HEK293 (cell line): ENCODE results near the gene PDPK1.
A peak's percentile ranks its signal among the peaks of the same experiment; 100 is the strongest.
"Not testable (repeated sequence)": the region's sequence is repeated elsewhere in the genome, so short reads cannot be mapped to it uniquely, and the experiment has no call there.

ENCODE experiments used
- CTCF ChIA-PET: fragments of 350-600 bp; formaldehyde crosslinking; extraction: SDS; loops from one replicate; lab custom pipeline; 2021; ENCODE audit warnings: antibody characterized with exemption; lab: Yijun Ruan, JAX
- POLR2A ChIA-PET: fragments of 300-600 bp; formaldehyde crosslinking; extraction: SDS; loops from one replicate; lab custom pipeline; 2020; ENCODE audit warnings: antibody characterized with exemption, inconsistent platforms; lab: Yijun Ruan, JAX
- H3K27ac ChIP-seq: fragments of 200-500 bp; sonication (Bioruptor generic); 2 replicates; pipeline ENCODE4 v1.5.1; 2014; ENCODE audit warnings: low read depth, low read length, control low read depth, inconsistent platforms; ENCODE audit errors: extremely low read depth
- H3K36me3 ChIP-seq, 2 experiments: fragments of 200-500 bp in 1 of 2; sonication (Bioruptor generic) in 1 of 2; 1 replicate in 1 of 2; 2 replicates in 1 of 2; pipeline ENCODE4 v1.5.1; 2014 to 2017; ENCODE audit warnings: inconsistent platforms in 2 of 2, low read length in 2 of 2; ENCODE audit not compliant: control insufficient read depth in 2 of 2, insufficient read depth in 1 of 2
- H3K4me1 ChIP-seq: fragments of 200-500 bp; sonication (Bioruptor generic); 2 replicates; pipeline ENCODE4 v1.5.1; 2014; ENCODE audit warnings: mild to moderate bottlenecking, low read length, inconsistent platforms; ENCODE audit not compliant: control insufficient read depth, insufficient read depth
- H3K4me3 ChIP-seq: 2 replicates; pipeline ENCODE4 v1.5.1; 2011; ENCODE audit warnings: low read depth, mild to moderate bottlenecking, control low read depth, low read length, moderate library complexity
- H3K9me3 ChIP-seq: fragments of 200-500 bp; sonication (Bioruptor generic); 2 replicates; pipeline ENCODE4 v1.5.1; 2014; ENCODE audit warnings: low read depth, low read length, inconsistent platforms; ENCODE audit not compliant: control insufficient read depth, insufficient read depth
- GLI4 ChIP-seq: fragments of 450-650 bp; formaldehyde crosslinking; IDR thresholded peaks from 2 replicates; pipeline ENCODE4 v1.5.1; 2016; ENCODE audit warnings: missing biosample characterization, missing genetic modification characterization
- GLIS1 ChIP-seq: fragments of 450-650 bp; formaldehyde crosslinking; IDR thresholded peaks from 2 replicates; pipeline ENCODE4 v1.5.1; 2016; ENCODE audit warnings: missing biosample characterization, missing genetic modification characterization
- KLF9 ChIP-seq: fragments of 450-650 bp; formaldehyde crosslinking; IDR thresholded peaks from 2 replicates; pipeline ENCODE4 v1.5.1; 2016; ENCODE audit warnings: missing biosample characterization, missing genetic modification characterization, low read depth
- TCF7L2 ChIP-seq: IDR thresholded peaks from 2 replicates; pipeline ENCODE4 v1.6.1; 2011; ENCODE audit warnings: low read depth, mild to moderate bottlenecking, inconsistent platforms, low read length, moderate library complexity, borderline replicate concordance
- YY1 ChIP-seq: fragments of 450-650 bp; formaldehyde crosslinking; IDR thresholded peaks from 2 replicates; pipeline ENCODE4 v1.5.1; 2018; ENCODE audit warnings: missing biosample characterization, missing genetic modification characterization
- ZBTB17 ChIP-seq: fragments of 450-650 bp; formaldehyde crosslinking; IDR thresholded peaks from 2 replicates; pipeline ENCODE4 v1.5.1; 2016; ENCODE audit warnings: missing biosample characterization, missing genetic modification characterization
- ZNF121 ChIP-seq: fragments of 450-650 bp; formaldehyde crosslinking; IDR thresholded peaks from 2 replicates; pipeline ENCODE4 v1.5.1; 2016; ENCODE audit warnings: missing biosample characterization, missing genetic modification characterization
- ZNF2 ChIP-seq: fragments of 450-650 bp; formaldehyde crosslinking; IDR thresholded peaks from 2 replicates; pipeline ENCODE4 v1.5.1; 2016; ENCODE audit warnings: missing biosample characterization, missing genetic modification characterization
- ZNF530 ChIP-seq: fragments of 450-650 bp; formaldehyde crosslinking; IDR thresholded peaks from 2 replicates; pipeline ENCODE4 v1.5.1; 2016; ENCODE audit warnings: low read depth, missing biosample characterization, missing genetic modification characterization
- ZNF654 ChIP-seq: fragments of 450-650 bp; formaldehyde crosslinking; IDR thresholded peaks from 2 replicates; pipeline ENCODE4 v1.5.1; 2016; ENCODE audit warnings: low read depth, missing biosample characterization, missing genetic modification characterization
- ZNF776 ChIP-seq: fragments of 450-650 bp; formaldehyde crosslinking; IDR thresholded peaks from 2 replicates; pipeline ENCODE4 v1.5.0; 2017; ENCODE audit warnings: missing biosample characterization, missing genetic modification characterization, borderline replicate concordance
- ZNF785 ChIP-seq: fragments of 450-650 bp; formaldehyde crosslinking; IDR thresholded peaks from 2 replicates; pipeline ENCODE4 v1.5.1; 2016; ENCODE audit warnings: missing biosample characterization, missing genetic modification characterization
- ZSCAN30 ChIP-seq: fragments of 450-650 bp; IDR thresholded peaks from 2 replicates; pipeline ENCODE4 v1.5.1; 2018; ENCODE audit warnings: missing biosample characterization, mild to moderate bottlenecking, missing genetic modification characterization, moderate library complexity
- TF ChIP-seq, protein P1 (sequence below): fragments of 450-650 bp; formaldehyde crosslinking; IDR thresholded peaks from 2 replicates; pipeline ENCODE4 v1.5.1; 2017; ENCODE audit warnings: missing biosample characterization, missing genetic modification characterization
- TF ChIP-seq, protein P2 (sequence below): fragments of 450-650 bp; formaldehyde crosslinking; IDR thresholded peaks from 2 replicates; pipeline ENCODE4 v1.5.1; 2016; ENCODE audit warnings: missing biosample characterization, missing genetic modification characterization
- TF ChIP-seq, protein P3 (sequence below): fragments of 450-650 bp; formaldehyde crosslinking; IDR thresholded peaks from 2 replicates; pipeline ENCODE4 v1.5.1; 2016; ENCODE audit warnings: missing biosample characterization, missing genetic modification characterization
- TF ChIP-seq, protein P4 (sequence below): fragments of 450-650 bp; formaldehyde crosslinking; IDR thresholded peaks from 2 replicates; pipeline ENCODE4 v1.5.1; 2016; ENCODE audit warnings: missing biosample characterization, missing genetic modification characterization

PDPK1 gene

DNA sequence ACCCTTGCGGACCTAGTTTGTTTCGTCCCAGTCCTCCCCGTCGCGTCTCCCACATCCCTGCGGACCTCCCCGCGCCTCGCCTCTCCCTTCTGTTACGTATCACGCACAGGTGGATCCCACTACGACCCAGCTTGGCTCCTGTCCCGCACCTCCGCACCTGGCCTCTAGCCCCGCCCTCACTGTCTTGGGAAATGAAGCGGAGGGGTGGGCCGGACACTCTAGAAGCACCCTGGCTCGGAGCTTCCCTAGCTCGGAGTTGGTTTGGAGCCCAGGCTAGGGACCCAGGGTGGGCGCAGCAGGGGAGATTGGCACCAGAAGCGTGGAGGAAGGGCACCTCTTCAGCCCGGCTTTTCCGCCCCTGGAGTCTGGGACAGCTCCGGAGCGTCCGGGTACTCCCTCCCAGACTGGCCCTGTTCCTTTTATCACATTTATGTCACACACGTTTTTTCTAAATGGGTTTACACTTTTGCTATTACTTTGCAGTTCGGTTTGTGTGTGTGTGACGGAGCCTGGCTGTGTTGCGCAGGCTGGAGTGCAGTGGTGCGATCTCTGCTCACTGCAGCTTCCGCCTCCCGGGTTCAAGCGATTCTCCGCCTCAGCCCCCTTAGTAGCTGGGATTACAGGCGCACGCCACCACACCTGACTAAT, 5.2 kb upstream of the PDPK1 start (continued):
- no peak for TF ChIP-seq TCF7L2
- TF ChIP-seq, protein P1, sequence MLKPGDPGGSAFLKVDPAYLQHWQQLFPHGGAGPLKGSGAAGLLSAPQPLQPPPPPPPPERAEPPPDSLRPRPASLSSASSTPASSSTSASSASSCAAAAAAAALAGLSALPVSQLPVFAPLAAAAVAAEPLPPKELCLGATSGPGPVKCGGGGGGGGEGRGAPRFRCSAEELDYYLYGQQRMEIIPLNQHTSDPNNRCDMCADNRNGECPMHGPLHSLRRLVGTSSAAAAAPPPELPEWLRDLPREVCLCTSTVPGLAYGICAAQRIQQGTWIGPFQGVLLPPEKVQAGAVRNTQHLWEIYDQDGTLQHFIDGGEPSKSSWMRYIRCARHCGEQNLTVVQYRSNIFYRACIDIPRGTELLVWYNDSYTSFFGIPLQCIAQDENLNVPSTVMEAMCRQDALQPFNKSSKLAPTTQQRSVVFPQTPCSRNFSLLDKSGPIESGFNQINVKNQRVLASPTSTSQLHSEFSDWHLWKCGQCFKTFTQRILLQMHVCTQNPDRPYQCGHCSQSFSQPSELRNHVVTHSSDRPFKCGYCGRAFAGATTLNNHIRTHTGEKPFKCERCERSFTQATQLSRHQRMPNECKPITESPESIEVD (tag by site-specific recombination), result no peak
- TF ChIP-seq ZNF785, result no peak
- TF ChIP-seq GLIS1 (tag by site-specific recombination), result peak; percentile 82
- peak; percentile 24; the same call in 1 of the 2 replicates for TF ChIP-seq KLF9 (tag by site-specific recombination)
- no peak for TF ChIP-seq GLI4 (tag by site-specific recombination)
- no peak for TF ChIP-seq ZNF530 (tag by site-specific recombination)
- TF ChIP-seq, protein P2, sequence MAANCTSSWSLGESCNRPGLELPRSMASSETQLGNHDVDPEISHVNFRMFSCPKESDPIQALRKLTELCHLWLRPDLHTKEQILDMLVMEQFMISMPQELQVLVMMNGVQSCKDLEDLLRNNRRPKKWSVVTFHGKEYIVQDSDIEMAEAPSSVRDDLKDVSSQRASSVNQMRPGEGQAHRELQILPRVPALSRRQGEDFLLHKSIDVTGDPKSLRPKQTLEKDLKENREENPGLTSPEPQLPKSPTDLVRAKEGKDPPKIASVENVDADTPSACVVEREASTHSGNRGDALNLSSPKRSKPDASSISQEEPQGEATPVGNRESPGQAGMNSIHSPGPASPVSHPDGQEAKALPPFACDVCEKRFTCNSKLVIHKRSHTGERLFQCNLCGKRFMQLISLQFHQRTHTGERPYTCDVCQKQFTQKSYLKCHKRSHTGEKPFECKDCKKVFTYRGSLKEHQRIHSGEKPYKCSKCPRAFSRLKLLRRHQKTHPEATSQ (tag by site-specific recombination), result no peak
- TF ChIP-seq ZNF654 (tag by site-specific recombination), result no peak
- TF ChIP-seq YY1, result no peak
- TF ChIP-seq ZSCAN30, result 0 out of 2 replicates have a peak, but pooled peaks have one; percentile 37
- no peak for TF ChIP-seq ZNF776 (tag by site-specific recombination)

DNA sequence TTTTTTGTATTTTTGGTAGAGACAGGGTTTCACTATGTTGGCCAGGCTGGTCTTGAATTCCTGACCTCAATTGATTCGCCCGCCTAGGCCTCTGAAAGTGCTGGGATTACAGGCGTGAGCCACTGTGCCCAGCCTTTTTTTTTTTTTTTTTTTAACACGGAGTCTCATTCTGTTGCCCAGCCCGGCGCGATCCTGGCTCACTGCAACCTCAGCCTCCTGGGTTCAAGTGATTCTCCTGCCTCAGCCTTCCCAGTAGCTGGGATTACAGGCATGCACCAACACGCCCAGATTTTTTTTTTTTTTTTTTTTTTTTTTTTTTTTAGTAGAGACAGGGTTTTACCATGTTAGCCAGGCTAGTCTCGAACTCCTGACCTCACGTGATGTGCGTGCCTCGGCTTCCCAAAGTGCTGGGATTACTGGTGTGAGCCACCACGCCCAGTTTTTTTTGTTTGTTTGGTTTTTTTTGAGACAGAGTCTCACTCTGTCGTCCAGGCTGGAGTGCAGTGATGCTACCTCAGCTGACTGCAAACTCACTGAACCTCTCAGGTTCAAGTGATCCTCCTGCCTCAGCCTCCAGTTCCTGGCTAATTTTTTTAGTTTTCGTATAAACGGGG, 4.6 kb upstream of the PDPK1 start:
- ChIA-PET CTCF (interaction anchor here (0.5 kb wide), 1 partner anchor 9 kb away, joined by 3 read pairs; no protein-coding TSS in a partner anchor), POLR2A (interaction anchor here (0.8 to 3.6 kb wide), 7 partner anchors 13 to 378 kb away, joined by 3 to 25 read pairs (median 4); partner anchors contain the start of genes AMDHD2, ATP6V0C, DNASE1L2 and ECI1)
- TF ChIP-seq ZBTB17 (tag by site-specific recombination) (peak; percentile 22; the same call in 1 of the 2 replicates), ZNF2 (0 out of 2 replicates have a peak, but pooled peaks have one; percentile 7)
- TF ChIP-seq, protein P3, sequence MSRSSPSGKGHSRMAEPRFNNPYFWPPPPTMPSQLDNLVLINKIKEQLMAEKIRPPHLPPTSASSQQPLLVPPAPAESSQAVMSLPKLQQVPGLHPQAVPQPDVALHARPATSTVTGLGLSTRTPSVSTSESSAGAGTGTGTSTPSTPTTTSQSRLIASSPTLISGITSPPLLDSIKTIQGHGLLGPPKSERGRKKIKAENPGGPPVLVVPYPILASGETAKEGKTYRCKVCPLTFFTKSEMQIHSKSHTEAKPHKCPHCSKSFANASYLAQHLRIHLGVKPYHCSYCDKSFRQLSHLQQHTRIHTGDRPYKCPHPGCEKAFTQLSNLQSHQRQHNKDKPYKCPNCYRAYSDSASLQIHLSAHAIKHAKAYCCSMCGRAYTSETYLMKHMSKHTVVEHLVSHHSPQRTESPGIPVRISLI (tag by site-specific recombination), result peak; percentile 97
- H3K4me3 ChIP-seq, H3K4me1 ChIP-seq, H3K9me3 ChIP-seq: not testable (repeated sequence)
- Histone ChIP-seq H3K27ac (peak overlapping the region; percentile 28; the same call in 1 of the 2 replicates), H3K36me3 (peaks cover 0 to 28% of the 10 kb centered on the region in 2 experiments; a peak in 1 of 3 replicates)

DNA sequence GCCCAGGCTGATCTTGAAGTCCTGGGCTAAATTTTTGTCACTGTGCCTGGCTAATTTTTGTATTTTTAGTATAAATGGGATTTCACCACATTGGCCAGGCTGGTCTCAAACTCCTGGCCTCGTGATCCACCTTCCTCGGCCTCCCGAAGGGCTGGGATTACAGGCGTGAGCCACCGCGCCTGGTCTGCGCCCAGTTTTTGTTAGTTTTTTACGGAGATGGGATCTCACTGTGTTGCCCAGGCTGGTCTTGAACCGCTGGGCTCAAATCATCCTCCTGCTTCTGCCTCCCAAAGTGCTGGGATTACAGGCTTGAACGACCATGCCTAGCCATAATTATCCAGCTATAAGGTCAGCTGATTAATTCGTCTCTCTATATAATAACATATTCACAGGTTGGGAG, 3.9 kb upstream of the PDPK1 start:
- Histone ChIP-seq H3K36me3 (peaks cover 0 to 21% of the 10 kb centered on the region in 2 experiments; a peak in 1 of 3 replicates), H3K9me3 (no peaks in the 10 kb centered on the region), H3K4me1 (peaks cover 3% of the 10 kb centered on the region; the same call in 1 of the 2 replicates), H3K4me3 (no peak overlapping the region), H3K27ac (no peak overlapping the region)
- ChIA-PET CTCF (no interaction called here), POLR2A (no interaction called here)
- peak; percentile 84; the same call in 1 of the 2 replicates for TF ChIP-seq ZNF121 (tag by site-specific recombination)
- TF ChIP-seq, protein P4, sequence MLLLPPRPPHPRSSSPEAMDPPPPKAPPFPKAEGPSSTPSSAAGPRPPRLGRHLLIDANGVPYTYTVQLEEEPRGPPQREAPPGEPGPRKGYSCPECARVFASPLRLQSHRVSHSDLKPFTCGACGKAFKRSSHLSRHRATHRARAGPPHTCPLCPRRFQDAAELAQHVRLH (tag by site-specific recombination), result no peak

DNA sequence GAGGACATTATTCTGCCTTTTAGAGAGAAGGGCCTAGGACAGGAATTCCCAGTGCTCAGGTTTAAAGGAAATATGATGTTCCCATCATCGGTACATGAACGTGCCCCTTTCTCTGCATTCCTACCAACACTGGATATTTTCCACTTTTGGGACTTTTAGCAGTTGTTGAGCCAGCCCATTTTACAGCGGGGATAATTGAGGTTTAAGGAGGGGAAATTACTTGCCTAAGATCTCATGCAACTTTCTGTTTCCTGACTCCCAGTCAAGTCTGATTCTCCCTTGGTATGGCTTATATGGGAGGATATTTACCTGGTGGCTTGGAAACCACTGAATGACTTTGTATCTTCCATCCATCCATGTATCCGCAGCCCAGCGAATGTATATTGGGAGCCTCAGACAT, 3.5 kb upstream of the PDPK1 start:
- peaks cover 0 to 17% of the 10 kb centered on the region in 2 experiments; a peak in 1 of 3 replicates for H3K36me3 ChIP-seq
- POLR2A ChIA-PET, H3K4me3 ChIP-seq, H3K9me3 ChIP-seq, H3K27ac ChIP-seq, H3K4me1 ChIP-seq, CTCF ChIA-PET: not testable (repeated sequence)
